ENCODE measurements around the gene DDX25.
"Not testable (repeated sequence)": the region's sequence is repeated elsewhere in the genome, so short reads cannot be mapped to it uniquely, and the experiment has no call there.

Gene DDX25

DNA sequence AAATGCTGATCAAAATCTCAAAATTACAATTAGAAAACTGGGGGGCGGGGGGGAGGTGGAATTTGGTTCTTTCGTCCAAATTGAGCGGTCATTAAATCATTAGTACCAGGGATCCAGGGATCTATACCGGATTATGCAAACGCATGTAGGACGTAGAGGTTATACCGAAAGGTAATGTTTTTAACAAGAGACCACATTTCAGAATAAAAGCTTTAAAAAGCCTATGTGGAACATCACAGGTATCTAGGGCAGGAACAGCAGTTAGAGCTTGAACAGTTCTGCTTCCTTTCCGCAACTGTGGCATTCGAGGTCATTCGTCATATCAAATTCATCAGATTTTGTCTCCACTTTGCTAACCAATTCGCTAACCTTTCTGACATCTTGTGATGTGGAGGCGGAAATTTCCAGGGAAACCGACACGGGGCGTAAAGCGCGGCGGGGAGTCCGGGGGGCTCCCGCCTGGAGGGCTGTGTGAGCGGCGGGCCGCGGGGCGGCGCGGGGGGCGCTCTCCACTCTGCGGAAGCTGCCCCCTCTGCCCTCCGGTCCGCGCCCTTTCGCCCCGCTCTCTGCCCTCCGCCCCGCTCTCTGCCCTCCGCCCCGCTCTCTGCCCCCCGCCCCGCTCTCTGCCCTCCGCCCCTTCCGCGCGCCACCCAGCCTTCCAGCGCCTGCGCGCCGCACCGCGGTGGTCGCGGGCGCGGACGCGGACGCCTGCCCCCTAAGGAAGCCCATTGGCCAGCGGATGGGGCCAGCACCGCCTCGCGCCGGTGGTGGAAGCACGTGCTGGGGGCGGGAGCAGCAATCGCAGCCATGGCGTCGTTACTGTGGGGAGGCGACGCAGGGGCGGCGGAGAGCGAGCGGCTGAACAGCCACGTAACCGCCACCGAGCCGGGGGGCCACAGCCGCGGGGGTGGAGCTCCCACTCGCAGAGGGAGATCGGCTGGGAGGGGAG, at the start of gene DDX25:
DDX25 (plus strand) TSS at position 798 of the 949 bp plus-strand sequence; CDS start at position 808, 10 bp downstream.
- H3K9ac ChIP-seq, result no peak within 1 kb of the TSS

DNA sequence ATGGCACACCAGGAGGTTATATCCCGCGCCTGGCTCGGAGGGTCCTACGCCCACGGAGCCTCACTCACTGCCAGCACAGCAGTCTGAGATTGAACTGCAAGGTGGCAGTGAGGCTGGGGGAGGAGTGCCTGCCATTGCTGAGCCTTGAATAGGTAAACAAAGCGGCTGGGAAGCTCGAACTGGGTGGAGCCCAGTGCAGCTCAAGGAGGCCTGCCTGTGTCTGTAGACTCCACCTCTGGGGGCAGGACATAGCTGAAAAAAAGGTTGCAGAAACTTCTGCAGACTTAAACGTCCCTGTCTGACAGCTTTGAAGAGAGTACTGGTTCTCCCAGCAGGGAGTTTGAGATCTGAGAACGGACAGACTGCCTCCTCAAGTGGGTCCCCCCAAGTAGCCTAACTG, 46.6 kb upstream of the DDX25 start:
- not testable (repeated sequence) for H3K27ac ChIP-seq; H3K9ac ChIP-seq; H3K9me3 ChIP-seq (ENCODE audit: control insufficient read depth, low read length); H3K36me3 ChIP-seq (ENCODE audit: control insufficient read depth, insufficient read depth, low read length); H3K4me3 ChIP-seq (ENCODE audit: low read depth, low read length); H3K27me3 ChIP-seq (ENCODE audit: control insufficient read depth, insufficient read depth, low read length); H2AFZ ChIP-seq; H3K79me2 ChIP-seq; H3K4me2 ChIP-seq (ENCODE audit: low read length); H3K4me1 ChIP-seq

More for the DNA sequence above, at the start of gene DDX25:
- Histone ChIP-seq H3K36me3 (ENCODE audit: control insufficient read depth, insufficient read depth, low read length) (no peaks in the 10 kb centered on the region), H3K27ac (peak within 1 kb of the TSS; percentile 80), H3K79me2 (peaks cover 3% of the 10 kb centered on the region), H3K4me2 (ENCODE audit: low read length) (peak within 1 kb of the TSS; percentile 70), H3K4me1 (no peaks in the 10 kb centered on the region), H3K27me3 (ENCODE audit: control insufficient read depth, insufficient read depth, low read length) (no peaks in the 10 kb centered on the region), H3K4me3 (ENCODE audit: low read depth, low read length) (peak within 1 kb of the TSS; percentile 63), H2AFZ (peak within 1 kb of the TSS; percentile 81), H3K9me3 (ENCODE audit: control insufficient read depth, low read length) (no peaks in the 10 kb centered on the region)
- TF ChIP-seq, protein P1, sequence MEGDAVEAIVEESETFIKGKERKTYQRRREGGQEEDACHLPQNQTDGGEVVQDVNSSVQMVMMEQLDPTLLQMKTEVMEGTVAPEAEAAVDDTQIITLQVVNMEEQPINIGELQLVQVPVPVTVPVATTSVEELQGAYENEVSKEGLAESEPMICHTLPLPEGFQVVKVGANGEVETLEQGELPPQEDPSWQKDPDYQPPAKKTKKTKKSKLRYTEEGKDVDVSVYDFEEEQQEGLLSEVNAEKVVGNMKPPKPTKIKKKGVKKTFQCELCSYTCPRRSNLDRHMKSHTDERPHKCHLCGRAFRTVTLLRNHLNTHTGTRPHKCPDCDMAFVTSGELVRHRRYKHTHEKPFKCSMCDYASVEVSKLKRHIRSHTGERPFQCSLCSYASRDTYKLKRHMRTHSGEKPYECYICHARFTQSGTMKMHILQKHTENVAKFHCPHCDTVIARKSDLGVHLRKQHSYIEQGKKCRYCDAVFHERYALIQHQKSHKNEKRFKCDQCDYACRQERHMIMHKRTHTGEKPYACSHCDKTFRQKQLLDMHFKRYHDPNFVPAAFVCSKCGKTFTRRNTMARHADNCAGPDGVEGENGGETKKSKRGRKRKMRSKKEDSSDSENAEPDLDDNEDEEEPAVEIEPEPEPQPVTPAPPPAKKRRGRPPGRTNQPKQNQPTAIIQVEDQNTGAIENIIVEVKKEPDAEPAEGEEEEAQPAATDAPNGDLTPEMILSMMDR (IDR thresholded peaks at IDR 0.05), result no peak

- H3K9me3 ChIP-seq (ENCODE audit: control insufficient read depth, low read length); H3K4me3 ChIP-seq (ENCODE audit: low read depth, low read length); H3K4me2 ChIP-seq (ENCODE audit: low read length); H3K79me2 ChIP-seq; H3K4me1 ChIP-seq; H3K36me3 ChIP-seq (ENCODE audit: control insufficient read depth, insufficient read depth, low read length); H2AFZ ChIP-seq; H3K27me3 ChIP-seq (ENCODE audit: control insufficient read depth, insufficient read depth, low read length); H3K9ac ChIP-seq; H3K27ac ChIP-seq: not testable (repeated sequence)
Observed at GRCh38 chr11:125862786-125863185, 41.5 kb upstream of the DDX25 start.

- not testable (repeated sequence) for H2AFZ ChIP-seq; H3K36me3 ChIP-seq (ENCODE audit: control insufficient read depth, insufficient read depth, low read length); H3K9ac ChIP-seq; H3K27ac ChIP-seq; H3K27me3 ChIP-seq (ENCODE audit: control insufficient read depth, insufficient read depth, low read length); H3K4me2 ChIP-seq (ENCODE audit: low read length); H3K4me3 ChIP-seq (ENCODE audit: low read depth, low read length); H3K4me1 ChIP-seq; H3K79me2 ChIP-seq; H3K9me3 ChIP-seq (ENCODE audit: control insufficient read depth, low read length)
Observed at GRCh38 chr11:125865354-125865753, 39.0 kb upstream of the DDX25 start.

- Histone ChIP-seq H3K4me3 (ENCODE audit: low read depth, low read length) (no peak overlapping the region), H3K27ac (no peak overlapping the region), H3K4me1 (no peaks in the 10 kb centered on the region), H3K79me2 (no peaks in the 10 kb centered on the region), H3K9me3 (ENCODE audit: control insufficient read depth, low read length) (no peaks in the 10 kb centered on the region), H3K27me3 (ENCODE audit: control insufficient read depth, insufficient read depth, low read length) (no peaks in the 10 kb centered on the region), H3K36me3 (ENCODE audit: control insufficient read depth, insufficient read depth, low read length) (no peaks in the 10 kb centered on the region), H2AFZ (no peak overlapping the region), H3K9ac (no peak overlapping the region), H3K4me2 (ENCODE audit: low read length) (no peak overlapping the region)
- TF ChIP-seq, protein P1 (IDR thresholded peaks at IDR 0.05), result no peak
Observed at GRCh38 chr11:125869521-125869920, 34.8 kb upstream of the DDX25 start.

DNA sequence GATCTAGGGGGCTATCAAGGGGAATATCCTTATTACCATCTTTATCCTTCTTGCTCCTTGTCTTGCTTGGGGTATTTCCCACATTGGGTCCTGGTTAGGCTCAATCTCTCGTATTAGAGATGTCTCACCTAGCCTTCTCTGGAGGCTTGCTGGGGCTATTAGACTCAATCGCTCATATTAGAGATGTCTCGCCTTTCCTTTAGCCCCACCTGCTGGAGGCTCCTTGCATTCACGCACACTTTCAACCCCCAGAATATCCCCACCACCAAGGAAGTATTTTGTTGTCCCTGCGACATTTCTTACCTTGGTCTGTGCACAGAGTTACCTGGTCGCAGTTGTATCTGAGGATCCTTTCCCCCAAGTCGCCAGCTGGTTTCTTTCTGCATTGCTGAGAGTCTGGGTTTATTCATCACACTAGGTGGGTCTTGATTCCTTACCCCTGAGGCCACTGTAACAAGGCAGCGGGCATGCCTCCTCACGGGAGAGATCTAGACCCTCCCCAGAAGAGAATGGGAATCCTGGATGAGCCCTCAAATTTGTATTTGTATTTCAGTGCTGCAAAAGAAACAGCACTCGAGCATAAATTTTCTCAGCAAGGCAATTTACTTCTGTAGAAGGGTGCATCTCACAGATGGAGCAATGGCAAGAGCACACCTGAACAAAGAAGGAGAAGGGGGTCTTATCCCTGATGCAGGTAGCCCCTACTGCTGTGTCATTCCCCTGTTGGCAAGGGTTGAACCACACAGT, 32.7 kb upstream of the DDX25 start:
- no peaks in the 10 kb centered on the region for H3K27me3 ChIP-seq (ENCODE audit: control insufficient read depth, insufficient read depth, low read length)
- H3K27ac ChIP-seq, result no peak overlapping the region
- no peaks in the 10 kb centered on the region for H3K9me3 ChIP-seq (ENCODE audit: control insufficient read depth, low read length)
- no peaks in the 10 kb centered on the region for H3K36me3 ChIP-seq (ENCODE audit: control insufficient read depth, insufficient read depth, low read length)
- no peak overlapping the region for H2AFZ ChIP-seq
- TF ChIP-seq, protein P1 (IDR thresholded peaks at IDR 0.05), result no peak
- H3K79me2 ChIP-seq, result no peaks in the 10 kb centered on the region
- no peak overlapping the region for H3K4me3 ChIP-seq (ENCODE audit: low read depth, low read length)
- H3K9ac ChIP-seq, result no peak overlapping the region
- no peaks in the 10 kb centered on the region for H3K4me1 ChIP-seq
- H3K4me2 ChIP-seq (ENCODE audit: low read length), result no peak overlapping the region

Measured in parathyroid adenoma (tissue), 2 donors.